Measurements from ENCODE around the gene CST7. TPM values are rescaled to one million over a fixed set of nuclear protein-coding genes. Genes with fewer than 3 reads are reported as not detected.

Gene CST7
- total RNA-seq, 1 donor from 2014 or later, result not detected

GRCh38 chr20:24962510-24962909 lies 13.4 kb downstream of the CST7 start:
- no peak for DNase-seq (ENCODE audit: low read depth)
- no peak overlapping the region for H3K4me3 ChIP-seq (ENCODE audit: low read depth, low read length)
- TF ChIP-seq CTCF (conservative IDR thresholded peaks at IDR 0.05; ENCODE audit: low read depth, low read length), result no peak

- H3K4me3 ChIP-seq (ENCODE audit: low read depth, low read length), result no peak overlapping the region
- DNase-seq (ENCODE audit: low read depth), result no peak
- TF ChIP-seq CTCF (conservative IDR thresholded peaks at IDR 0.05; ENCODE audit: low read depth, low read length), result no peak
Measured at GRCh38 chr20:24963672-24964505, 14.8 kb downstream of the CST7 start.

DNA sequence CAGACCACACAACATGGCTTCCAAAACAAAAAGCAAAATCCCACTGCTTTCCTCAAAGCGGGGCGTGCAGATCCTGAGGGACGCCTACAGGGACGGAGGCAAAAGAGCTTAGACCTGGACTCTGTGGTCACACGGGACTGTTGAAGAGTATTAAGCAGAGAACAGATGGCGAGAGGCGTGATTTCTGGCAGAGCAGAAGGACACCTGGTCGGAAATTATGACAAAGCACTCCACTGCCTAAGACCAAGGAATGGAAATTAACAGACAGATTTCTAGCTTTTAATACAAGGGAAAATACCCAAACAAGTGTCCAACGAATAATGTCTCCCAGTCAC lies 15.4 kb downstream of the CST7 start:
- no peak overlapping the region for H3K4me3 ChIP-seq (ENCODE audit: low read depth, low read length)
- no peak for DNase-seq (ENCODE audit: low read depth)
- TF ChIP-seq CTCF (conservative IDR thresholded peaks at IDR 0.05; ENCODE audit: low read depth, low read length), result no peak

DNA sequence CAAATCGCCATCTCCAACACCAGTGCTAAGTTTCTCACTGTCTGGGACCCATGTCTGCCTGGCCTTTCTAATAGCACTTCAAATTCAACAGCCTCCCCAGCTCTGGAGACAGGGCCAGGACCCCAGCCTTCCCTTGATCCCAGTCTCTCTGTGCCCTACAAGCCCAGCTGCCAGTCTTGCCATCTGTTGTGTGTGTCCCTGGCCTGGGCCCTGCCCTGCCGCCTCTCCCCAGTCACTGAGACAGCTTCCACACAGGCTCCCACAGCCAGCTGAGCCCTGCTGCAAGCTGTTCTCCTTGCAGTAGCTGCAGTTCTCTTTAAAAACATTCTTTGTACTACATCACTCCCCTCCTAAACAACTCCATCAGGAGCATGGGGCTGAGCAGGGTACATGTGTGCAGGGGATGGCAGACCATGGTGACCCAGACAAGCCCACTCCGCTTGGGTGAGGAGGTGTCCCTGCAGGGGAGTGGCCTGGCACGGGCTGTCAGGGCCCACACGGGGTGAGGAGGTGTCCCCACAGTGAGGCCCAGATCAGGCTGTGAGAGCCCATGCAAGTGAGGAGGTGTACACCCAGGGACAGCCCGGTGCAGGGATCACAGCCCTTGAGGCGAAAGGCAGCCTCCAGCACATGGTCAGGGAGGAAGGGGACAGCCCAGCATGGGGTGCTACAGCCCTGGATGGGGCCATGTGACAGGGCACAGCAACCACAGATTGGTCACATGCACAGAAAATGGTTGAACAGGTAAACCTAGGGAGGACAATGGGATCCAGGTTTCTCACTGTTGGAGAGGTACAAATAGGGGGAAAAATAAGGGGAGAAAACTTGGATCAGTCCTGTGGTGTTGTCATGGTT lies 16.2 kb downstream of the CST7 start:
- no peak for TF ChIP-seq CTCF (conservative IDR thresholded peaks at IDR 0.05; ENCODE audit: low read depth, low read length)
- DNase-seq (ENCODE audit: low read depth), result no peak

GRCh38 chr20:24966317-24967012 lies 17.4 kb downstream of the CST7 start:
- no peak overlapping the region for H3K4me3 ChIP-seq (ENCODE audit: low read depth, low read length)
- no peak for DNase-seq (ENCODE audit: low read depth)
- no peak for TF ChIP-seq CTCF (conservative IDR thresholded peaks at IDR 0.05; ENCODE audit: low read depth, low read length)

More for the DNA sequence above, 16.2 kb downstream of the CST7 start:
- H3K4me3 ChIP-seq (ENCODE audit: low read depth, low read length), result no peak overlapping the region

- DNase-seq (ENCODE audit: low read depth), result no peak
- H3K4me3 ChIP-seq (ENCODE audit: low read depth, low read length), result no peak overlapping the region
- TF ChIP-seq CTCF (conservative IDR thresholded peaks at IDR 0.05; ENCODE audit: low read depth, low read length), result no peak
Measured at GRCh38 chr20:24968278-24968800, 19.3 kb downstream of the CST7 start.
